NCI-H345 (cell line): ENCODE results near the gene ELK3.

Experiments used
- DNase-seq: peaks from one replicate; lab custom pipeline; 2025; lab: John Stamatoyannopoulos, UW

The ELK3 gene

DNA sequence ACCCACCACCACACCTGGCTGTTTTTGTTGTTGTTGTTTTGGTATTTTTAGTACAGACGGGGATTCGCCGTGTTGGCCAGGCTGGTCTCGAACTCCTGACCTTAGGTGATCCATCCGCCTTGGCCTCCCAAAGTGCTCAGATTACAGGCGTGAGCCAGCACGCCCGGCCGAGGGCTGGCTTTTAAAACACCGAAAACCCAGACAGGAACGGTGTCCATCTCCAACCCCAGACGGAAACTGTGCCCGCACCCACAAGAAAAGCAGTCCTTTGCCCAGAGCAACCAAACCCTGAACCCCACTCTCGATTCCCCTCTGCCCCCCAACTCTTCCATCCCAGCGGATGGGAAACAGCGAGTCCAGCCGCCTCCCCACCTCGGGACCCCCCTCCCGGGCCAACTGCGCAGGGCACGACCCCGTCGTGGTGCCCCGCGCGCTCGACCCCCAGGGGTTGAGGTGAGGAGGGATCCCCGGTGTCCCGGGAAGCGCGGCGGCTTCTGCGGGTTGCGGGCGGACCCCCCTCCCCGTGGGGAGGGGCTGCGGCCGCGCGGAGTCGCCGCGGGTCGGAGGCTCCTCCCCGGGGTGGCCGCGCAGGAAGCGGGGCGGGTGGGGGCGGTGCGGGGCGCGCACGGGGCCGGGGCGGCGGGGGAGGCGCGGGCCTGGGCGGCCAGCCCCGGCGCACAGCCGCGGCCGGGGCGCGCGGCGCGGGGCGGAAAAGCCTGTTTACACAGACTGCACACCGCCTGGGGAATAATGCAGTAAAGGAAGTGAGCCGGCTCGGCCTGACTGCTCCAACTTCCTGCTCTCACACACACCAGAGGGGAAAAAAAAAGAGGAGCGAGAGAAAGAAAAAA, at the start of gene ELK3:
Gene ELK3, plus strand, starts transcription at position 651 of the 851 bp plus-strand sequence.
- peak; percentile 48 for DNase-seq

DNA sequence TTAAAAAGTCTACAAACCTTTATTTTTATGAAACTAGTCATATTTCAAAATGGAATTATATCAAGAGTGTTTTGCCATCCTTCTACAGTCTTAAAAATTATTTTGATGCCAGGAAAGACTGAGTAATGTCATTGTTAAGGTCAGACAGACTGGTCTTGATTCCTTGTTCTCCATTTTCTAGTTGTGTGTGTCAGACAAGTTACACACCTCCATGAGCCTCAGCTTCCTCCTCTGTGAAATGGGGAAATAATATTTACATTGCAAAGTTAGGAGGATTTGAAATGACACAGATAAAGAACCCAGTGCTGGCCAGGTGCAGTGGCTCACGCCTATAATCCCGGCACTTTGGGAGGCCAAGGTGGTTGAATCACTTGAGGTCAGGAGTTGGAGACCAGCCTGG, 47.4 kb upstream of the ELK3 start:
- no peak for DNase-seq

DNA sequence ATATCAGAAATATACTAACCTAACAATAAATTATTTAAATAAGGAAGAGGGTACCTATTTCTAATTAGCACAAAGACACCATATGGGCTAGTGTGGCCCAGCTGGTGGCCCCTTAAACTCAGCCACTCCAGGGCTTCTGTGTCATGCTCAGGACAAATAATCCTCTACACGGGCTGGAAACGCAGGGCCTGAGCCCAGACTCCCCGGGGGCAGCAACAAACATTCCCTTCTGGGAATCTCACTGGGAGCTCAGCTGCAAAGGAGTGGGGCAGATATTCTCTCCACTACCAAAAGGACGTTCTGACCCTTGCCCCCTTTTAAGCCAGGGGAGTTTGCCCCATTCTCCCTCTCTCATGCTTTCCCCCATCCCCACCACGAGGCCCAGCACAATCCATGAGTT, 43.7 kb upstream of the ELK3 start:
- no peak for DNase-seq

DNA sequence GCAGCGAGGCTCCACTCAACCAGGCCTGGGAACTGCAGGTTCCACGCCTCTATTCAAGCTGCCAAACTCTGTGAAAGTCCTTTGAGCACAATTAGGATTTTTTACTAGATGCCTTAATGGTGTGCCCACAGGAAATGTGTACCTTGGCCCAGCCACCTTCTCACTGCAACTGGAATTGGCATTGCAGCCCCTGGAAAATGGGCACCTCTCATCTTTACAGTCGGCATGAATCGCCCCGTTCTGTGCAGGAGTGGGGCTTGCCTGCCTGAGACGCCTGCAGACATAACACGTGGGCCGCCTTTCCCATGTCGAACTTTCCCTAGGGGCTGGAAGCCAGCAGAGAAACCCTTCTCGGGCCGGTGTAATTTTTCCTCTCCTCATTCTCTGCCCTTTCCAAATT, 42.0 kb upstream of the ELK3 start:
- DNase-seq, result no peak

DNA sequence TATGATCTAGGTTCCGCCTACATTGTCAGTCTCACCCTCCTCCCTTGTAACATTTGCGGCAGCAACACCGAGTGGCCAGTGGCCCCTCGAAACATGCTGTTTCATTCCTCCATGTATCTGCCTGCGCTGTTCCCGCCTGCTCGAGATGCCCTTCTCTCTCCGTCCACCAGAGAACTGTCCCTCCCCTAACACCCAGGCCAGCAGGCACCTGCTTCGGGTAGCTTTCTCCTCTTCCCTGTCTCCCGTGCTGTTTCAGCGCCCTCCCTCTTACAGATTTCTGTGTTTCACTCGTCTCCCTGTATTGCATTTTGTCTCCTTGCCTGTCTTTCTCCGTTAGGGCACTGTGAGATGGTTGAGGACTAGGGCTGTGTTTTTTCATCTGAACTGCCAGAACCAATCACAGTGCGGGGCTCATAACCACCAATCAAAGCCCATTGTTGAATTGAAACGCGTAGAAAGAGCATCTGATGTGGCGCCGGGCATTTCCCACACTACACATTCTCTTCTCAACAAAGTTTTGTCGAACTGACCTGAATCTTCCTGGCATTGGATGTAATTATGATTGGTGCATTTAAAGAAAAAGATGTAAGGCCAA, 40.9 kb upstream of the ELK3 start:
- no peak for DNase-seq

DNA sequence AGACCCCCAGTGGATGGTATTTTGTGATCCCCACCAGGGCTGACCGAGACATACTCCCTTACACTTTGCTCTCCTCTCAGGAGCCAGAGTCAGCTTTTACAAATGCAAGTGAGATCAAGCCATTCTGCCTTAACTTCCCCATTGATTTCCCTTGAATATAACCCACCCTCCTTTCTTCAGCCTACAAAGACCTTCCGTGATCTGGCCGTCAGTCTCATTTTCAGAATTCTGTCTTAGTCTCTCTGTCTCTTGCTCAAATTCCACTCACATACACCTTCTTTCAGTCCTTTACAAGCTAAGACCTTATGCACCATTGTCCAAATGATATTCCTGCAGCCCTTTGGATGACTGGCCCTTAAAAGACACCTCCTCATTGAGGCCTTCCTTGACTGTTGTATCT, 39.0 kb upstream of the ELK3 start:
- no peak for DNase-seq

DNA sequence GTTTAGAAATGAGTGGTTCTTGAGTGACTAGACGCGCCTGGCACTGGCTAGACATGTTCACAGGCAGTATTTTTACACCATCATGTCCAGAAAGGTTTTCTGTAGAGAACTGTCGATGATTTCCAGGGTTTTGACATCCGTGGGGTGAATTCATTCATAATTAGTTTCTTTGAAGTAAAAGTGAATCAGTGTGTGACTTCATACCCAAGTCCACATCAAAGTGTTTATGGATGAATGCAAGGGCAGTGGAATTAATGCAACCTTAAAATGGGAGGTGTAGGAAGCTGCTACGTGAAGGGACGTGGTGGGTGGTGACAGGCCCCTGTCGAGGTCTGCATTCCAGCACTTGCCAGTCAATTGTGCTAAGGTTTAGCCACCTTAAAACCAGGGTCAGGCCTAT, 38.4 kb upstream of the ELK3 start:
- no peak for DNase-seq

DNA sequence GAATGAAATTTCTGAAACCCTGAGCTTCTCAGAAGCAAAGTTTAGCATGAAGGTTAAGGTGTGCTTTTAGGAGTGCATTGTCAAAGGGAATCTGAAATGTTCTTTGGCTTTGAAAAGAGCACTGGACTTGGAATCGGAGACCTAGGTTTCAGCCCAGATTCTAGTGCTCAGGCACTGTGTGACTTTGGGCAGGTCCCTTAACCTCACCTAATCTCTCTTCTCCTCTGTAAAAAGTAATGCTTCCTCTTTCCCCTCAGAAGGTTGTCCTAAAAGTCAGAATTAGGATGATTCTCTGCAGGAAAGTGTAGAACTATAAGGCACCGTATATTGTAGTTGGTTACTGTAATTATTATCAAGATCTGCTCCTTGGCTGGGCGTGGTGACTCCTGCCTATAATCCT, 38.0 kb upstream of the ELK3 start:
- DNase-seq, result no peak

DNA sequence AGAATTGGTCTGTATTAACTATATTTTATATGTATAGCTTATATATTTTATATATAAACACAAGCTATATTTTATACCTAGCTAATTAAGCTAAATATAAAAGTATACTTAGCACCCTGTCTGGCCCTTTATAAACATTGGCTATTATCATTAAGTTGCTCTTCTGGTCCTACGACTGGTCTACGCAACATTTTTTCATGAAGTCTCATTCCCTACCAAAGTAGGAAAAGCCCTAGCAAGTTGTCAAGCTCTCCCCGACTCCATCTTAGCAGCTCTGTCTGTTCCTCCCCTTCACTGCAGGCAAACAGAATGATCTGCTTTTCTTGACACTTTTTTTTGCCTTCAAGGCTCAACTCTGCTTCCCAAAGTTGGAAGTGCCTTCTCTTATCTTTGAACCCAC, 36.7 kb upstream of the ELK3 start:
- DNase-seq, result no peak

DNA sequence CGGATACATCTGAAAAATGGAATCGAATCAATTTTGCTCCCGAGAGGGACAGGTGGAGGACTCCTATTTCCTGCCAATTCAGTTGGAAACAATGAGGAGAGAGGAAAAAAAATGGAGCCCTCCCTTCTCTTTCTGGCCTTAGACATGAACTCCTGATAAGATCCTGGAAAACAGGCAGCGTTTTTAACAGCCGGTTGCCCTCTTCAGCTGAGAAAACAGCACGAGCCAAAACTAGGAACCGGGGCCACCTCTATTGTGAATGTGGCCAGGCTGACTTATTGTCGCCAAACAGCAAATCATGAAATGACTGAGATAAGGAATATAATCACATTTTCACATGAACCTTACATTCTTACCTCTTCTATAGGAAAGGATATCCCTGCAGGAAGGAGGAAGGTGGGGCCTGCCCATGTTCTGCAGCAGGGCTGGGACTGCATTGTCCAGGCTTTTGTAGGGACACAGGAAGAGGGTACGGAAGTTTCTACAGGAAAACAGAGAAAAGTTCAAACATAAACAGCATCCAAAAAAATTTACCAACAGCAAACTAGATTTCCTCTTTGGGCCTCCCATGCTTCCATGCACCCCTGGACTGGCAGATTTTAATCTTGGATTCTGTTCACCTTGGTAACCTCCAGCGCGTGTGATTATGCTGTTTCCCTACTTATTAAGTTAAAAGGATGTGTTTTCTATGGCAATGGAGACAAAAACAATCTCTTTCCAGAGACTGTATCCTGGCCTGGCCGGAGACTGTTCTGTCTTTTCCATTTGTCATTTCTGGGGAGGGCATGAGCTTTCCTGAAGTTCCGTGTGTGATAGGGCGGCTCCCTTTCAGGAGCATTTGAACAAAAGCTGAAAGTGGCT, 29.0 kb upstream of the ELK3 start:
- no peak for DNase-seq

DNA sequence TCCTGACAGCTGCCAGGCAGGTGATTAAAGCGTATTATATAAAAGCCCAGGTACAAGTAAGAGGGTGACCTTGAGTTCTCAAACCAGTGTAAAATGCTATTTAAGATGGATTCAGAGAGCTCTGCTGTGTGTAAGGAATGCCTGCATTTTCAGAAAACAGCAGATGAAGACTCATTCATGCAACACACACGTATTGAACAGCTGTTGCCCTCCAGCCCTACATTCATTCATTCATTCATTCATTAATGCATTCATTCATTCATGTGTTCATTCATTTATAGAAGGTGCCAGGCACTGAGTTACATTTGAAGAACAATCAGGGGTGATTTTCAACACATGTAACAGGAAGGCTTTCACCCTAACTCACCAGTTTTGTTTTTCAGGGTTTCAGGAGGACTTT, 27.4 kb upstream of the ELK3 start:
- DNase-seq, result no peak

DNA sequence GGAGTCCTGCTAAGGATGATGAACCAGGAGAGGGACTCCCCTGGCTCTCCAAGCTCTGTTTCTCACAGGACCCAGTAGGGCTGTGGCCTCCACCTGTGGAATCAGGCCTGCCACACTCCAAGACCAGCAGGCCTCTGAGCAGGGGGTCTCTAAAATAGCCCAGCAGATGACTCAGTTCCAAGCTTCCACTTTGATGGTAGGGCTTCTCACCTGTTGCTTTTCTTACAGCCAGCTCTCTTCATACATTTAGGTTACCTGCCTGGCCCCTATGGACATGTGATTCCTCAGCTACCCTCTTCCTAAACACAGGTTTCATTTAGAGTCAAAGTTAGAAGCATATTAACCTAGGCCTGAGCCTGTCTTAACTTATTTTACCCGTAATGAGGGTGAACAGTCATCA, 26.7 kb upstream of the ELK3 start:
- DNase-seq, result no peak

DNA sequence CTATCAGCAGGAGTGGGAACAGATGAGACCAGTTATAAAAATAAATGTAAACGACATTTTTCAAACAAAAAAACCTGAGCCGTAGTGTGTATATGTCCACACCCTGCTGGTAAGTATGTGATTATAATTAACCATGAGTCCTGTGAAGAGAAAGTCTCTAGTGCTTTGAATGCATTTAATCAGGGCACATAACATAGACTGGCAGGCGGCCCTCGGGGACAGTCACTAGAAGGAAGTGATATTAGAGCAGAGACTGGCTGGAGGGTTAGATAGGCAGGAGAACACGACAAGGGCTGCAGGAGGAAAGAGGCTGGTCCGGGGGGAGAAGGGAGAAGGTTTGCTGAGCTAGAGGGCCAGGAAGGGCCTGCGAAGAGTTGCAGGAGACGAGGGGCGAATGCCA, 23.8 kb upstream of the ELK3 start:
- no peak for DNase-seq

DNA sequence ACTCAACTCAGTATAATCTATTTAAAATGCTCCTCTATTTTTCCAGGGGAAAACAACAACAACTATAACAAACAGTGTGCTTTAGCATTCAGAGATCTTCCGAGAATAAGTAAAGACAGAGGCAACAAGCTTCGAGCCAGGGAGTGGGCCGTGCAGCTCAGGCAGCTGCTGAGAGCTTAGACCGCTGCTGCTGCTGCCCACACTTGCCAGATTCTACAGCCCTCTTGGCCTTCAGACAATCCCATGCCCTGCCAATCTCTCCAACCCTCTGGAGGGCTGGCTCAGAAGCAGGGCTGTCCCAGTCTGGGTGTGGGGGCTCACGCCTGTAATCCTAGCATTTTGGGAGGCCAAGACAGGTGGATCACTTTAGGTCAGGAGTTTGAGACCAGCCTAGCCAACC, 23.4 kb upstream of the ELK3 start:
- DNase-seq, result no peak

DNA sequence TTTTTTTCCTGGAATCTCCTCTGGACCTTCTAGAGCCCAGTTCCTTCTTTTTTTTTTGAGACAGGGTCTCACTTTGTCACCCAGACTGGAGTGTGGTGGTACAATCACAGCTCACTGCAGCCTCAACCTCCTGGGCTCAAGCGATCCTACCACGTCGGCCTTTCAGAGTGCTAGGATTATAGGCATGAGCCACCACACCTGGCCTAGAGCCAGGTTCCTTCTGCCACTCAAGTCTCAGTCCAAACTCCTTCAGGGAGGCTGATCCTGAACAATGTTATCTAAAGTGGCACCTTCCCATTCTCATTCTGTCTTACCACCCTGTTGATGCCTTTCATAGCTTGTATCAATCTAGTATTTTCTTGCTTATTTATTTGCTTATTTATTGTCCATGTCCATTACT, 22.3 kb upstream of the ELK3 start:
- DNase-seq, result no peak

DNA sequence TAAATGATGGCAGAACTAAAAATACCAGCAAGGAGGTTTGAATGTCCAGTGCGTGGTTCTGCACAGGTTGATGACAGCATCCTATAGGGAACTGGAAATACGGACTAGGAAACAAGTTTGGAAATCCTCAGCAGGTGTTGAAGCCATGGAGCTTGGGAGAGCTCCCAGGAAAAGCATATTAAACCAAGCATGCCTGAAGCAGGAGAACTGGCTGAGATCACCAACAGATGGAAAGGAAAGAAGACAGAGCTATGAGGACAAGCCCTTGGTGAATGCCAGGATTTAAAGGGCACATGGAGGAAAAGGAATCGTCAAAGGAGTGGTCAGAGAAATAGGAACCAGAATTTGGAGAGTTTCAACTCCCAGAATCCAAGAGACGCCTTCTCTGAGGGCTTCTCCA, 21.2 kb upstream of the ELK3 start:
- no peak for DNase-seq

DNA sequence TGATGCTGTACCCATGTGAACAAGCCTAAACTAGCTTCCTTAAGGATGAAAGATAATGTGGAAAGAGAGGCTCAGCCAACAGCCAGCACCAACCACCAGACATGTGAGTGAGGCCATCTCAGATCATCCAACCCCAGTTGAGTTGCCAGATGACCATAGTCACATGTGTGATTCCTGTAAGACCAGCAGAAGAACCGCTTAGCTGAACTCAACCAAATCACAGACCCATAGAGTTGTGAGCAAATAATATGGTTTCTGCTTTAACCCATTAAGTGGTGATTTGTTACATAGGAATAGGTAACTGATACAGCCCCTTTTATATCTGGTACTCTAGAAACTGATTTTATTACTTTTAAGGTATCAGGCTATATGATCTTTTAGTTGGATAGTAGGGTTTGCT, 17.6 kb upstream of the ELK3 start:
- DNase-seq, result no peak

DNA sequence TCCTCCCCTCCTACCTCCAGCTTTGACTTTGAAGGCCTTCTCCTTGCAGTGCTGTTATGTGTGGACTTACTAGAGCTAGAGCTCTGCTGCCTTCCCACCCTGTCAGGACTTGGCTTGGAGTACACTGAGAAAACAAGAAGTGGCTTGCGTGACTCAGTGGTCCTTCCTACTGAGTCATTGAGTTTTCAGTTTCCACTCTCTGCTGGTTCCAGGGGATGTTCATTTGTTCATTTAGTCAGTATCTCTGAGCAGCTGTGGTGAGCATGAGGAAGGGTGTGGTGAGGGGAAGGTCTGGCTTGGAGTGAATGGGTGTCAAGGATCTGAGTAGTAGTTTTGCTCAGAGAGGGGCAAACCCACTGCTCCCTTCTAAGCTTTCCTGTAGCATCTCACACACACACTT, 17.2 kb upstream of the ELK3 start:
- no peak for DNase-seq

DNA sequence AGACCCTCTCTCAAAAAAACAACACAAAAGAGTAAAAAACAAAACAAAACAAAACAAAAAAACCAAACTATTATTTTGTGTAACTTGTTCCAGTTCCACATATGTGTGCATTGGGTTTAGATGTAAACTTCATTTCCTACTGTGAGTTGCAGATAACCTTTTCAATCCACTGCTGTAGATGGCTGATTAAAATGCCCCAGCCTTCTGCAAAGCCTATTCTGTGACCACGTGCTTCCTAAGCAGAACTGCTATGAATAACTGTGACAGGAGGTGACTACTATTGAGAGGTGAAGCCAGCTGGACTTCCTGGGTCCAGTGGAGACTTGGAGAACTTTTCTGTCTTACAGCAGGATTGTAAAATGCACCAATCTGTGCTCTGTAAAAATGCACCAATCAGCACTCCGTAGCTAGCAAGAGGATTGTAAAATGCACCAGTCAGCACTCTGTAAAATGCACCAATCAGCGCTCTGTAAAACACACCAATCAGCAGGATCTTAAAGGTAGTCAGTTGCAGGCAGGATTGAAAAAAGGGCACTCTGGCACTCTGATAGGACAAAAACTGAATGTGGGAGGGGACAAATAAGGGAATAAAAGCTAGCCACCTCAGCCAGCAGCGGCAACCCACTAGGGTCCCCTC, 10.3 kb upstream of the ELK3 start:
- no peak for DNase-seq

DNA sequence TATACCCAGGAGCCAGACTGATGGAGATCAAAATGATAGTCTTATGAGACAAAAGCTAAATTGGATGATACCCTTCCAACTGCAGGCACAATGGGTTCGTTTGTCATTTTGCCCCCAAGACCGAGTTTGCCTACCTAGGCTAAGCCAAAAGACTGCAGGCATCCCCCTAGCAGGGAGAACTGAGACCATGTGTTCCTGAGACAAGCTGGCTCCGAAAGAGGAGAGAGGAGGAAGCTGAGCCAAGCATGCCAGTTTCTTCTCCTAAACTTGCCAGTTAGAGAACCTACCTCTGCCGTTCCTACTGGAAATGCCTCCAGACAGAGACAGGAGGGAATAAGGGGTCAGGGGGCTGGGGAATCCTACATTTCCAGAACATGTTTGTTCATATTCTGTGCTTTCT, 8.3 kb upstream of the ELK3 start:
- DNase-seq, result no peak

DNA sequence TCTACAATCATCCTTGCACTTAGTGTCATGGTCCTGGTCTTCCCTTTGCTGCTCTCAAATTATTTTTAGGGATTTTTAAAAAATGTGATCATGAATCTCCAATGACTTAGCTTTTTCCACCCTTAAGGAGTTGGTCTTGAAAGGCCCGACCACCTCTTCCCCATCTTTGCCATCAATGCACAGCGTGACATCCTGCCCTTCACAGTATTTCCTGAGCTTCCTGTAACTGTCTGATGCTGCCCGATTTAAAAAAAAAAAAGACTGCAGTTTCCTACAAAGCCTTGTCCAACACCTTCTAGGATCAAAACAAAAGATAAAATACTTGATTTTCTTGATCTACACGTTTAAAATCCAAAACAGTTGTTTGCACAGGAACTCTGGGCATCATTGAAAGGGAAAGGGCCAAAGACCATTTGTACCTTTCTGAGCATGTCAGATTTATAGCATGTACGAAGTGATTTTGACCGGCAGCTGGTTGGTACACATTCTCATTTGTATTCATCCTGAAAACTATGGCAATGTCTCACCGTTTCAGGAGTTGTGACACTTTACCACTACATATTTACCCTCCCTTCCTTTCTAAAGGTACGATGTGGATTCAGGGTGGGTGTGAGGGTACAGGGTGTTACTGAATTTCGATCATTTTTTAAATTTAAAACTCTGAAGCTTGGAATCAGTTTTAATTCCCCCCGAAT, 7.4 kb upstream of the ELK3 start:
- DNase-seq, result no peak

DNA sequence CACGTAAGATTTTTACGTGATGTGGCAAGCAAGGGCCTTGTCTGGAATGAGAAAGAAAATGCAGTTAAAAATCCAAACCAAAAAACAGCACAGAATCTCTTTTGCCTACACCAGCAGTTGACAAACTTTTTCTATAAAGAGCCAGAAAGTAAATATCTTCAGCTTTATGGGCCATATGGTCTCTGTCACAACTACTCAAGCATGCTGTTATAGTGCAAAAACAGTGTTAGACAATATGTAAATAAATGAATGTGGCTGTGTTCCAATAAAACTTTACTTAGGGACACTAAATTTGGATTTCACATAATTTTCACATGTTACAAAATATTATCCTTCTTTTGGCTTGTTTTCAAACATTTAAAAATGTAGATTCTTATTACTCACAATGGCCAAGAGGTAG, 6.2 kb upstream of the ELK3 start:
- DNase-seq, result no peak
